Measurements from ENCODE around the gene LATS2. TPM values are rescaled to one million over a fixed set of nuclear protein-coding genes. Genes with fewer than 3 reads are reported as not detected.

Gene LATS2
- total RNA-seq, 1 donor from 2014 or later, result 17.8 TPM

GRCh38 chr13:21078501-21078900 lies 17.1 kb upstream of the LATS2 start:
- H3K36me3 Mint-ChIP-seq, result no peaks in the 10 kb centered on the region

GRCh38 chr13:21077788-21078353 lies 16.5 kb upstream of the LATS2 start:
- H3K27ac Mint-ChIP-seq, result peak overlapping the region; percentile 67
- H3K27me3 Mint-ChIP-seq, result no peaks in the 10 kb centered on the region
- H3K36me3 Mint-ChIP-seq, result no peaks in the 10 kb centered on the region
- peak overlapping the region; percentile 68 for H3K4me3 Mint-ChIP-seq
- DNase-seq (ENCODE audit: extremely low spot score, unreplicated experiment), result no peak
- no peak for TF ChIP-seq CTCF (conservative IDR thresholded peaks at IDR 0.05)
- peaks cover 34% of the 10 kb centered on the region for H3K4me1 Mint-ChIP-seq (ENCODE audit: unreplicated experiment)
- no peaks in the 10 kb centered on the region for H3K9me3 Mint-ChIP-seq

More at GRCh38 chr13:21078501-21078900, 17.1 kb upstream of the LATS2 start:
- TF ChIP-seq CTCF (conservative IDR thresholded peaks at IDR 0.05), result no peak
- no peak overlapping the region for H3K27ac Mint-ChIP-seq
- DNase-seq (ENCODE audit: extremely low spot score, unreplicated experiment), result no peak
- H3K4me3 Mint-ChIP-seq, result no peak overlapping the region
- no peaks in the 10 kb centered on the region for H3K27me3 Mint-ChIP-seq
- H3K9me3 Mint-ChIP-seq, result no peaks in the 10 kb centered on the region
- peaks cover 34% of the 10 kb centered on the region for H3K4me1 Mint-ChIP-seq (ENCODE audit: unreplicated experiment)

- Mint-ChIP-seq H3K9me3 (no peaks in the 10 kb centered on the region), H3K4me1 (ENCODE audit: unreplicated experiment) (peaks cover 34% of the 10 kb centered on the region), H3K36me3 (no peaks in the 10 kb centered on the region), H3K27ac (peak overlapping the region; percentile 67), H3K27me3 (no peaks in the 10 kb centered on the region), H3K4me3 (peak overlapping the region; percentile 68)
- no peak for DNase-seq (ENCODE audit: extremely low spot score, unreplicated experiment)
- no peak for TF ChIP-seq CTCF (conservative IDR thresholded peaks at IDR 0.05)
These were observed 15.8 kb upstream of the LATS2 start for GRCh38 chr13:21077076-21077787.

GRCh38 chr13:21076253-21076652 lies 14.9 kb upstream of the LATS2 start:
- peak overlapping the region; percentile 39 for H3K4me3 Mint-ChIP-seq
- DNase-seq (ENCODE audit: extremely low spot score, unreplicated experiment), result no peak

More at GRCh38 chr13:21076253-21076652, 14.9 kb upstream of the LATS2 start:
- H3K9me3 Mint-ChIP-seq, result no peaks in the 10 kb centered on the region
- no peak for TF ChIP-seq CTCF (conservative IDR thresholded peaks at IDR 0.05)
- no peaks in the 10 kb centered on the region for H3K36me3 Mint-ChIP-seq
- no peak overlapping the region for H3K27ac Mint-ChIP-seq
- H3K4me1 Mint-ChIP-seq (ENCODE audit: unreplicated experiment), result peaks cover 34% of the 10 kb centered on the region
- no peaks in the 10 kb centered on the region for H3K27me3 Mint-ChIP-seq

Measured in type B pancreatic cell (in vitro differentiated cells).